Stimulated activated CD4-positive, alpha-beta T cell treated with anti-CD3 and anti-CD28 coated beads, Interleukin-1b, Interleukin-23, amount 100 ng/mL, for 48 hours (primary cell): ENCODE measurements around the gene PRR20C.
"Not testable (repeated sequence)": the region's sequence is repeated elsewhere in the genome, so short reads cannot be mapped to it uniquely, and the experiment has no call there.

Experiments used
- DNase-seq: peaks from one replicate; pipeline ENCODE4 v3.0.0-alpha.2; 2020

Gene PRR20C

GRCh38 chr13:57153761-57154160 lies at the start of gene PRR20C:
PRR20C (plus strand) TSS chr13:57154061; CDS start chr13:57154448, 387 bp downstream.
- not testable (repeated sequence) for DNase-seq

GRCh38 chr13:57114945-57115344 lies 38.9 kb upstream of the PRR20C start:
- no peak for DNase-seq

GRCh38 chr13:57123681-57124080 lies 30.2 kb upstream of the PRR20C start:
- no peak for DNase-seq

- no peak for DNase-seq
These were observed 25.0 kb upstream of the PRR20C start for GRCh38 chr13:57128909-57129308.

DNA sequence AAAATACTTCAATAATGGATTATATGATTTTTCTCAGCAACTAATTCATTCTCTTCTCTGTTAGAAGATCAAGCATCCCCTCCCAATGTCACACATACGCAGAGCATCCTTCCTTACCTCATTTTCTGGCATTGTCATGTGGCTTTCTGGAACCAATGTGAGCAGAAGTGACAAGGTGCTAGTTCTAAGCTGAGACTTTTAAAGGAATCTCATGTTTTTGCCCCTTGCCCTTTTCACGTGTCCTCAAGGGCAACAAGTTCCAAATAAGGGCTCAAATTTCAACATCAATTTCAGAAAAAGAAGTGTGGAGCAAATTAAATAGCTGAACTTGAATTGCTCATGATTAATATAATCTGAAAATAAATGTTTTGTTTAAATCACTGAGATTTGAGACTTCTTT lies 17.8 kb upstream of the PRR20C start:
- DNase-seq: no peak

DNA sequence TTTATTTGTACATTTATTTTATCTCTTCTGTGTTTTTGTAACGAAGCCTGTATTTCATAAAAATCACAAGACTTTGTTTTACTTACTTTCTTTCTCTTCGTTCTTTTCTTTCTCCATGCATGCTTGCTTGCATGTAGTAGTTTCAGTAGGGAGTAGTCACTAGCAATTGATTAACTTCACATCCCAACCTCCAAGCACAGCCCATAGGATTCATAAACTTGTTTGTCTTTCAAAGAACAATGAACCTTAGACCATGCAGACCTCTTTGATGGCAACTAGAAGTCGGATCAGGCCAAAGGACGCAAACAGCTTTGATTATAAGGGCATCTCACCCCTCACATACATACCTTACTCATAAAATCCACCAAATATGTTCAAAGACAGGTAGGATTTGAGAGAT lies 16.3 kb upstream of the PRR20C start:
- no peak for DNase-seq

GRCh38 chr13:57138988-57139387 lies 14.9 kb upstream of the PRR20C start:
- DNase-seq: no peak

DNA sequence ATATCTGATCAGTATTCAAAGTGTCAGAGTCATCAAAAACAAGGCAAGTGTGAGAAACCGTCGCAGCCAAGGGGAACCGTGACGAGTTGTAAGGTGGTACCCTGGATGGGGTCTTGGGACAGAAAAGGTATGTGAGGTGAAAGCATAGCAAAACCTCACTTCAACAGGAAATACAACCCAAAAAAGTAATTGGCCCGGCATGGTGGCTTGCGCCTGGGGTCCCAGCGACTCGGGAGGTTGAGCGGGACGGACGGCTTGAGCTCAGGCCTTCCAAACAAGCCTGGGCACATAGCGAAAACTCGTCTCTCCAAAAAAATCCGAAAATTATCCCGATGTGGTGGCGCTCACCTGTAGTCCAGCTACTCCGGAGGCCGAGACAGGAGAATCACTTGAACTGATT lies 14.1 kb upstream of the PRR20C start:
- DNase-seq: not testable (repeated sequence)

- DNase-seq: not testable (repeated sequence)
These were observed 13.5 kb upstream of the PRR20C start, which contains the start of gene PRR20A for GRCh38 chr13:57140235-57140968. PRR20A (plus strand) TSS chr13:57140918; CDS start chr13:57141305, 387 bp downstream.

DNA sequence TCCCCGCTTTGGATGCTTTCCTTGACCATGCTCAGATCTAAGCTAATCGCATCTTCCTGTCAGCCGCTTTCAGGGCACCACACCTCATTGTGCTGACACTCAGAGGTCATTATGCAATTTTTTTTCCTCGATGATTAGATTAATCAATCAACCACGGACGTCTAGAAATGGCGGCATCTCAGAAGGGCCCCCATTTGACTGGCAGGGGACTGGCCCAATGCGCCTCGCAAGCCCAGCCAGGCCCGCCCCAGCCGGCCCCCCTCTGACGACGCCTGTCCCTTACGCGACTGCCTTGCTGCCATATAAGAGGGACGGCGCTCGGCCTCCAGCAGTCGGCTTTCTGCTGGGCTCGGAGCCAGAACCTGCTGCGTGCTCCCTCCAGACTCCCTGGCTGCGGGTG lies 6.7 kb upstream of the PRR20C start, which contains the start of gene PRR20B:
PRR20B (plus strand) TSS at position 301 of the 400 bp plus-strand sequence. CDS start 387 bp downstream, outside the sequence.
- DNase-seq: not testable (repeated sequence)

GRCh38 chr13:57148106-57148505 lies 5.8 kb upstream of the PRR20C start:
- DNase-seq: not testable (repeated sequence)

DNA sequence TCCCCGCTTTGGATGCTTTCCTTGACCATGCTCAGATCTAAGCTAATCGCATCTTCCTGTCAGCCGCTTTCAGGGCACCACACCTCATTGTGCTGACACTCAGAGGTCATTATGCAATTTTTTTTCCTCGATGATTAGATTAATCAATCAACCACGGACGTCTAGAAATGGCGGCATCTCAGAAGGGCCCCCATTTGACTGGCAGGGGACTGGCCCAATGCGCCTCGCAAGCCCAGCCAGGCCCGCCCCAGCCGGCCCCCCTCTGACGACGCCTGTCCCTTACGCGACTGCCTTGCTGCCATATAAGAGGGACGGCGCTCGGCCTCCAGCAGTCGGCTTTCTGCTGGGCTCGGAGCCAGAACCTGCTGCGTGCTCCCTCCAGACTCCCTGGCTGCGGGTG lies 6.5 kb downstream of the PRR20C start, which contains the start of gene PRR20D:
PRR20D (plus strand) TSS at position 301 of the 400 bp plus-strand sequence. CDS start 387 bp downstream, outside the sequence.
- DNase-seq: not testable (repeated sequence)

- not testable (repeated sequence) for DNase-seq
These were observed 13.0 kb downstream of the PRR20C start, which contains the start of gene PRR20E for GRCh38 chr13:57166897-57167296. PRR20E (plus strand) TSS chr13:57167197; CDS start chr13:57167584, 387 bp downstream.

GRCh38 chr13:57191667-57192066 lies 37.8 kb downstream of the PRR20C start:
- no peak for DNase-seq
